H54 (cell line): ENCODE data around the gene PRKAB1.
"Not testable (repeated sequence)": the region's sequence is repeated elsewhere in the genome, so short reads cannot be mapped to it uniquely, and the experiment has no call there.

Source experiments
- DNase-seq: peaks from one replicate; pipeline ENCODE4 v3.0.0; 2011; ENCODE audit warnings: low spot score, mixed read lengths; ENCODE audit not compliant: insufficient read length
- FAIRE-seq: peaks from 3 replicates; lab custom pipeline; 2011; peaks lifted over from hg19 to GRCh38; lab: Jason Lieb, UNC
- POLR2A ChIP-seq: IDR thresholded peaks from 2 replicates; pipeline ENCODE4 v1.6.1; 2011; ENCODE audit warnings: low read depth, mild to moderate bottlenecking, low read length

The PRKAB1 gene

GRCh38 chr12:119699199-119699760 is 31.3 kb downstream of the PRKAB1 start:
- DNase-seq (no peak), FAIRE-seq (no peak)
- no peak for TF ChIP-seq POLR2A

GRCh38 chr12:119700078-119700477 is 32.1 kb downstream of the PRKAB1 start:
- TF ChIP-seq POLR2A: no peak
- no peak for DNase-seq
- FAIRE-seq: no peak

- peak; percentile 73 for FAIRE-seq
- DNase-seq: peak; percentile 38
- TF ChIP-seq POLR2A: no peak
Measured at GRCh38 chr12:119704065-119704747, 36.3 kb downstream of the PRKAB1 start.

DNA sequence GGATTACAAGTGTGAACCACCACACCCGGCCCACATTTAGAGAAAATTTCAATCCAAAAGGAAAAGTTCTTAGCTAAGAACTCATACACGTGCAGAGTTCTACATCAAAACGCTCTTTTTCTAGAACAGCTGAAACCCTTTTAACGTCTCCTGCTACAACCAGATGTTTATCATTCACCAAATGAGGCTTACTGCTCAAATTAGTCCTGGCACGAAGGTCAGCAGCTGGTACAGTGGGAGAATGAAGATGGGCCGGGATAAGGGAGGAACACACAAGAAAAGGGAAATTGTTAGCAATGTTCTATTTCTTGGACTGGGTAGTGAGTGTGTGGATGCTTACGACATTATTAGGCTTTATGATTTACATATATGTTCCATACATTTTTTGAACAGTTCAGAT is 37.2 kb downstream of the PRKAB1 start:
- FAIRE-seq (no peak), DNase-seq (no peak)
- no peak for TF ChIP-seq POLR2A

DNA sequence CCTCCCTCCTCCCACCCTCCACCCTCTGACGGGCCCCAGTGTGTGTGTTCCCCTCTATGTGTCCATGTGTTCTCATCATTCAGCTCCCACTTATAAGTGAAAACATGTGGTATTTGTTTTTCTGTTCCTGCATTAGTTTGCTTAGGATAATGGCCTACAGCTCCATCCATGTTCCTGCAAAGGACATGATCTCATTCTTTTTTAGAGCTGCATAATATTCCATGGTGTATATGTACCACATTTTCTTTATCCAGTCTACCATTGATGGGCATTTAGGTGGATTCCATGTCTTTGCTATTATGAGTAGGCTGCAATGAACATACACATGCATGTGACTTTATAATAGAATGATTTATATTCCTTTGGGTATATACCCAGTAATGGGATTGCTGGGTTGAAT is 38.5 kb downstream of the PRKAB1 start:
- FAIRE-seq, DNase-seq: not testable (repeated sequence)

DNA sequence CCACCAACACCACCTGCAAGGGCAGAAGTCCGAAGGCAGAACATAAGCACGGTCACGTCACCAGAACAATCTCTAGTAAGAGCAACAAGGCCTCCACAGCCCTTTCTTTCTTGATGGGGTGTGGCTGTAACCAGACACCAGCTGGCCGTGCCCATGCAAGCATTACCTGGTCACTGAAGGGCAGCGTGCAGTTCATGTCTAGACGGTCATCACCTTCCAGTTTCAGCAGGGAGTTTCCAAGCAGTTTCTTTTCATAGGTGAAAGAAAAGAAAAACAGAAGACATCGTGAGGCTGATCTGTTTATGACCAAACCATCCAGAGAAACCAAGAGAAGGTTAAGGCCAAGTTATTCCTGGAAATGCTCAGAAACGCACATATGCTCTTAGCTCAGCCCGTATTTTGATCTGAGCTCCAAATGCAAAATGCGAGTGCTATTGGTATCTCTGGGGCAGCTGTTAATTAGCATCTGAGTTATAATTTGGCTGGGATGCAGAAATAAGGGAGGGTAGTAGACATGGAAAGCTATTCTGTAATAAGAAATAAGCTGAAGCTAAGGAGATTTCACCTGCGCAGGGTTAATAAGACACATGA is 42.5 kb downstream of the PRKAB1 start:
- no peak for DNase-seq
- no peak for TF ChIP-seq POLR2A
- FAIRE-seq: no peak

DNA sequence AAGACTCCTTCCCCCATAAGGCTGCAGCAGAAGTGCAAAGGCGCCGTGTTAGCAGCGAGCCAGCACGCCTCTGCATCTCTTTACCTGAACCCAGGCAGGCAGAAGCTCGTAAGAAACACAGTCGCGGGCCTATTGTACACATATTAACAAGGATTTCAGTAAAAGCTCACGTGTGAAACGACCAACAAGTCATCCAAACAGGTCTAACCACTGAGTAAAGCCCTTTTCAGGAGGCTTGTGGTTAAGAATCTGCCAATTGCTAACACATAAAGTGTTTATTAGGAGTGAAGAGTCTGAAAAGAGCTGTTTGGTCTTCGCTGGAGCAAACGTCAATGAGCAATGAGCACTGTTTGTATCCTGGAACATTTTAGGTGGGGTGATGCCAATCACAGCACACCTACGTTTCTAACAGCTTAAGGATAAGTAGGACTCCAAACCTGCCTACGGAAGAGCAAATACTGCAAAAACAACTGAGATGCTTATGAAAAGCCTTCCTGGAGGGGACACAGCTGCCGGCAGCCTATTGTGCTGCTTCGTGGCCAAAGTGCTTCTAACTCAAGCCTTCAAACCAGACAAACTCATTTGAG is 43.1 kb downstream of the PRKAB1 start:
- DNase-seq (no peak), FAIRE-seq (no peak)
- TF ChIP-seq POLR2A: no peak

GRCh38 chr12:119711693-119712092 is 43.8 kb downstream of the PRKAB1 start:
- FAIRE-seq (no peak), DNase-seq (no peak)
- TF ChIP-seq POLR2A: no peak

DNA sequence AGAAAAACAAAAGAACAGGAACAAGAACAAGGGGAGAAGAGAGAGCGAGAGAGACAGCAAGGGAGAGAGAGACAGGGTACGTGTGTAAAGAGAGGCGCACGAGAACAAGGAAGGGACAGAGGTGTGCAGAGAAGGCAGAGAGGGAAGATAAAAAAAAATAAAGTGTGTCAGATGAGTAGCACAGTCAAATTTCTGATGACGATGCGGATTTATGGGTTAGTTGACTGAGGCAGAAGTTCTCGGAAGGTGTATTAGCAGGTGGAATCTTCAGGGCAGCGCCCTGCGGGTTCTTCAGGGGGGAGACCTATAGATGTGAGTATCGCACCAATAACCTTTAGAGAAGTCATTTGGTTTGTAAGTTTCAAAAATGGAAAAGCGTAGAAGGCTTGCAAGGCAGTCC is 44.8 kb downstream of the PRKAB1 start:
- DNase-seq (no peak), FAIRE-seq (no peak)
- TF ChIP-seq POLR2A: no peak

GRCh38 chr12:119713551-119714031 is 45.7 kb downstream of the PRKAB1 start:
- FAIRE-seq: no peak
- DNase-seq: no peak
- no peak for TF ChIP-seq POLR2A

DNA sequence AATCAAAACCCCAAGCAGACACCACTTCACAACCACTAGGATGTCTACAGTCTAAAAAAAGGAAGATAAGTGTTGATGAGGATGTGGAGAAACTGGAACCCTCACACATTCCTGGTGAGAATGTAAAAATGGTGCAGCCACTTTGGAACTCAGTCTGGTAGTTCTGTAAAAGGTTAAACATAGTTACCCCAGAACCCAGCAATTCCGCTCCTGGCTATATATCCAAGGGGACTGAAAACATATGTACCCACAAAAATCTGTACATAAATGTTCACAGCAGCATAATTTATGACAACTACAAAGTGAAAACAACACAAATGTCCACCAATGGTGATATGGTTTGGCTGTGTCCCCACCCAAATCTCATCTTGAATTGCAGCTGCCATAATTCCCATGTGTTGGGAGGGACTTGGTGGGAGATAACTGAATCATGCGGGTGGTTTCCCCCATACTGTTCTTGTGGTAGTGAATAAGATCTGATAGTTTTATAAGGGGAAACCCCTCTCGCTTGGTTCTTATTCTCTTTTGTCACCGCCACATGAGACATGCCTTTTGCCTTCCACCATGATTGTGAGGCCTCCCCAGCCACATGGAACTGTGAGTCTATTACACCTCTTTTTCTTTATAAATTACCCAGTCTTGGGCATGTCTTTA is 46.8 kb downstream of the PRKAB1 start:
- no peak for FAIRE-seq
- no peak for DNase-seq
- no peak for TF ChIP-seq POLR2A

DNA sequence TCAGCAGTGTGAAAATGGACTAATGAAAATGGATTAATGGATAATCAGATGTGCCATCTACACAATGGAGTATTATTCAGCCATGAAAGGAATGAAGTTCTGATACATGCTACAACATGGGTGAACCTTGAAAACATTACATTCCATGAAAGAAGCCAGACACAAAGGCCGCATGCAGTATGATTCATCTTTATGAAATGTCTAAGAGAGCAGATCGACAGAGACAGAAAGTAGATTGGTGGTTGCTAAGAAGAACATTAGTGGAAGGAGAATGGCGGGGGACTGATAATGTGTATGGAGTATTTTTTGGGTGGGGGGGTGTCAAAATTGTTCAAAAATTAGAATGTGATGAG is 47.3 kb downstream of the PRKAB1 start:
- no peak for FAIRE-seq
- DNase-seq: no peak
- no peak for TF ChIP-seq POLR2A

GRCh38 chr12:119718141-119718540 is 50.2 kb downstream of the PRKAB1 start:
- no peak for TF ChIP-seq POLR2A
- no peak for FAIRE-seq
- no peak for DNase-seq

DNA sequence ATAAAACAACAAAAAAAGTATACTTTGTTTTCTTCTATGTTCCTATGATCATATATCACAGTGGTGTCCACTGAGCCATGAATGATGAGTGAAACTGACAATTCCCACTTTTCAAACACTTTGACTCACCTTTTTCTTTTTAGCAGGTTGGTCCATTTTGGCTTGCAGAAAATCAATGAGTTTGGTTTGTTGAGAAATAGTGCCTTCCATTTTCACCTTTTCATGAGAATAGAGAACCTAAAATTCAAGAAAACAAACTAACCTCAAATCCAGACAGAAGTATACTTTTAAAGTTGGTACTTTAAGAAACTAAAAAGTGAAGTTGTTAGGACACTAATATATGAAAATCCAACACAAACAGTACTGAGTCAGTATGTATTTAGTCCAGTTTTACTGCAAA is 52.4 kb downstream of the PRKAB1 start:
- DNase-seq: no peak
- no peak for FAIRE-seq
- TF ChIP-seq POLR2A: no peak
